HepG2 (cell line): ENCODE data around the gene CCT8. TPM values are rescaled to one million over a fixed set of nuclear protein-coding genes. Genes with fewer than 3 reads are reported as not detected.

Experiments
- CAMTA2 ChIP-seq: sonication (generic); formaldehyde crosslinking; IDR thresholded peaks from 2 replicates; pipeline ENCODE4 v1.4.0; 2020; ENCODE audit warnings: mild to moderate bottlenecking, missing genetic modification reagents, borderline replicate concordance
- HOXA3 ChIP-seq: sonication (generic); formaldehyde crosslinking; IDR thresholded peaks from 2 replicates; pipeline ENCODE4 v1.5.0; 2020; ENCODE audit warnings: missing genetic modification reagents
- JUND ChIP-seq: sonication (generic); formaldehyde crosslinking; IDR thresholded peaks from 2 replicates; pipeline ENCODE4 v1.8.0; 2022; ENCODE audit warnings: mild to moderate bottlenecking, missing genetic modification reagents
- KLF11 ChIP-seq: IDR thresholded peaks from 2 replicates; pipeline ENCODE4 v1.6.1; 2016; ENCODE audit warnings: missing compliant biosample characterization
- MXD1 ChIP-seq: sonication (generic); formaldehyde crosslinking; IDR thresholded peaks from 2 replicates; pipeline ENCODE4 v1.4.0; 2020; ENCODE audit warnings: mild to moderate bottlenecking, missing genetic modification reagents
- NFE2 ChIP-seq: sonication (generic); formaldehyde crosslinking; IDR thresholded peaks from 2 replicates; pipeline ENCODE4 v1.4.0; 2020; ENCODE audit warnings: missing genetic modification reagents
- SALL1 ChIP-seq: sonication (generic); formaldehyde crosslinking; IDR thresholded peaks from 2 replicates; pipeline ENCODE4 v1.8.0; 2022; ENCODE audit warnings: mild to moderate bottlenecking, missing genetic modification reagents
- SETDB1 ChIP-seq: sonication (generic); formaldehyde crosslinking; IDR thresholded peaks from 2 replicates; pipeline ENCODE4 v1.5.1; 2020; ENCODE audit warnings: missing genetic modification reagents, mild to moderate bottlenecking, borderline replicate concordance
- SP1 ChIP-seq, 2 experiments: fragments of 450-650 bp in 1 of 2; sonication (generic) in 1 of 2; formaldehyde crosslinking in 1 of 2; IDR thresholded peaks; 2 replicates each; pipeline versions ENCODE4 v1.4.0 to v1.6.1; 2016 to 2020; ENCODE audit warnings: missing genetic modification reagents in 1 of 2
- TMF1 ChIP-seq: sonication (generic); formaldehyde crosslinking; IDR thresholded peaks from 2 replicates; pipeline ENCODE4 v1.8.1; 2022; ENCODE audit warnings: low read depth, missing genetic modification reagents
- ZBTB25 ChIP-seq: IDR thresholded peaks from 2 replicates; pipeline ENCODE4 v1.6.1; 2018; ENCODE audit warnings: missing genetic modification reagents
- ZBTB38 ChIP-seq: sonication (generic); formaldehyde crosslinking; IDR thresholded peaks from 2 replicates; pipeline ENCODE4 v1.5.1; 2020; ENCODE audit warnings: mild to moderate bottlenecking, missing genetic modification reagents
- ZFP90 ChIP-seq: sonication (generic); formaldehyde crosslinking; IDR thresholded peaks from 2 replicates; pipeline ENCODE4 v1.8.0; 2022; ENCODE audit warnings: missing genetic modification reagents, mild to moderate bottlenecking, inconsistent platforms, borderline replicate concordance
- ZNF234 ChIP-seq: sonication (generic); formaldehyde crosslinking; conservative IDR thresholded peaks from 2 replicates; pipeline ENCODE4 v1.5.1; 2020; ENCODE audit warnings: mild to moderate bottlenecking, missing genetic modification reagents
- ZNF33A ChIP-seq: sonication (generic); formaldehyde crosslinking; IDR thresholded peaks from 2 replicates; pipeline ENCODE4 v1.5.1; 2020; ENCODE audit warnings: missing genetic modification reagents, mild to moderate bottlenecking, moderate library complexity, borderline replicate concordance
- ZNF34 ChIP-seq: sonication (generic); formaldehyde crosslinking; IDR thresholded peaks from 2 replicates; pipeline ENCODE4 v1.4.0; 2020; ENCODE audit warnings: mild to moderate bottlenecking, missing genetic modification reagents, borderline replicate concordance
- ZNF350 ChIP-seq: sonication (generic); formaldehyde crosslinking; IDR thresholded peaks from 2 replicates; pipeline ENCODE4 v1.4.0; 2020; ENCODE audit warnings: mild to moderate bottlenecking, low read depth, missing genetic modification reagents, borderline replicate concordance
- ZNF383 ChIP-seq: sonication (generic); formaldehyde crosslinking; IDR thresholded peaks from 2 replicates; pipeline ENCODE4 v1.4.0; 2020; ENCODE audit warnings: missing genetic modification reagents, mild to moderate bottlenecking, borderline replicate concordance
- ZNF800 ChIP-seq: sonication (generic); formaldehyde crosslinking; IDR thresholded peaks from 2 replicates; pipeline ENCODE4 v1.4.0; 2020; ENCODE audit warnings: missing genetic modification reagents
- ZNF839 ChIP-seq: sonication (generic); formaldehyde crosslinking; IDR thresholded peaks from 2 replicates; pipeline ENCODE4 v1.4.0; 2020; ENCODE audit warnings: missing genetic modification reagents, mild to moderate bottlenecking, borderline replicate concordance
- polyA plus RNA-seq, 8 experiments: library from polyadenylated mRNA; depleted of rRNA in 3 of 8; stranded (reverse) in 7 of 8; unstranded in 1 of 8; fragments of >200 nt; fragmentation: Illumina TruSeq in 4 of 8; extraction: Trizol in 4 of 8; gene quantifications; 2 replicates each; pipeline versions ENCODE4 v1.2.1 to v1.2.3, GENCODE V29; 2011 to 2016; ENCODE audit warnings: low read depth in 4 of 8, missing spikeins in 1 of 8, mixed read lengths in 1 of 8; ENCODE audit not compliant: insufficient read depth in 1 of 8
- total RNA-seq, 5 experiments: library from RNA; depleted of rRNA; stranded (reverse); fragments of >200 nt; fragmentation: Illumina TruSeq; extraction: Trizol; gene quantifications; 2 replicates each; pipeline ENCODE4 v1.2.3, GENCODE V29; 2016; ENCODE audit warnings: low read depth in 1 of 5
- TF ChIP-seq, protein P1 (sequence below): sonication (generic); formaldehyde crosslinking; IDR thresholded peaks from 2 replicates; pipeline ENCODE4 v1.8.1; 2023; ENCODE audit warnings: mild to moderate bottlenecking, missing genetic modification reagents
- TF ChIP-seq, protein P2 (sequence below): sonication (generic); formaldehyde crosslinking; IDR thresholded peaks from 2 replicates; pipeline ENCODE4 v1.4.0; 2020; ENCODE audit warnings: mild to moderate bottlenecking, missing genetic modification reagents
- TF ChIP-seq, protein P3 (sequence below): sonication (generic); formaldehyde crosslinking; IDR thresholded peaks from 2 replicates; pipeline ENCODE4 v1.4.0; 2020; ENCODE audit warnings: mild to moderate bottlenecking, low read depth, missing genetic modification reagents

Gene CCT8
- total and polyA plus RNA-seq, 2 of the 13 experiments (the other 11 are each of a cell fraction or from before 2014, with no cell fraction given) = 127 to 325 TPM

DNA sequence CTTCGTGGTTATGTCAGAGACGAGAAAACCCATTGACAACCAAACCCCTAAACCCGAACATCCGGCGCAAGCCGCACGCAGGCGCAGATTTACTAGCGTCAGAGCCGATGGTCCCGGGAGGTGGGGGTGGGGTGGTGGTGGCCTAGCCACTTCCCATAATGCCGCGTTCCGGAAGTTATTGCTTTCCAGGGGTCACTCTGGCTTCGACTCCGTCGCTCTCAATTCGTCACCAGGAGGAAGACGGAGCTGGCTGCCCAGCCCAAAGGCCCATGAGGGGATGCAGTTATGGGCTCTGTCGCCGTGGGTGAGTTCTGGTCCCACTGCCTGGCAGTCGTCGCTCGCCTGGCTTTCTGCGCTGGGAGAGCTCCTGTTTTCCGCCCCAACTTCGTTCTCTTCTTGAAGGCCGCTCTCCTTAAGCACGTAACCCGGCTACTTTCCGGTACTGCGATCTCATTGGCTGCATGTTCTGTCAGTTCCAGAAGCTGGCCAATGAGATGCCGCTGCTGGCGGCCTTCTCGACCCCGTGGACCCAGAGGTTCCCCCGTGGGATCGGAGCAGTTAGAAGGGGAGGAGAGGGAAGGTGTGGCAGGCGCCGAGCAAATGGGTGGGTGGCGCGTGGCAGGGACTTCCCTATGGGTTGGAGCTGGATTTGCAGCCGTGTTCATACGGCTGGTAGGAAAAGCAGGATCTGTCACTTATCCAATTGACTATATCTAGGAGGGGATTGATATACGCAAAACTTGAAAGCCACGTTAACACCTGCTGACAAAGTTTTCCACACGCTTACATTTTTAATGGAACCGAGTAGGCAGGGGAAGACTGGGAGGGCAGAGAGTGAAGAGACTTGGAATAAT lies 48.7 kb downstream of the CCT8 start, which contains the start of gene USP16 (continued):
- TF ChIP-seq, protein P1, sequence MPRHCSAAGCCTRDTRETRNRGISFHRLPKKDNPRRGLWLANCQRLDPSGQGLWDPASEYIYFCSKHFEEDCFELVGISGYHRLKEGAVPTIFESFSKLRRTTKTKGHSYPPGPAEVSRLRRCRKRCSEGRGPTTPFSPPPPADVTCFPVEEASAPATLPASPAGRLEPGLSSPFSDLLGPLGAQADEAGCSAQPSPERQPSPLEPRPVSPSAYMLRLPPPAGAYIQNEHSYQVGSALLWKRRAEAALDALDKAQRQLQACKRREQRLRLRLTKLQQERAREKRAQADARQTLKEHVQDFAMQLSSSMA (CRISPR knock-in tag) = 0 out of 2 replicates have a peak, but pooled peaks have one; percentile 33
- no peak; the same call in 1 of the 2 replicates for TF ChIP-seq MXD1 (CRISPR knock-in tag)
- peak; percentile 79 for TF ChIP-seq HOXA3 (CRISPR knock-in tag)
- no peak for TF ChIP-seq SP1 (IDR thresholded peaks at IDR 0.05)
- TF ChIP-seq SP1 (CRISPR knock-in tag; IDR thresholded peaks at IDR 0.05) = 0 out of 2 replicates have a peak, but pooled peaks have one; percentile 30
- no peak for TF ChIP-seq CAMTA2 (CRISPR knock-in tag)
- peak; percentile 55; the same call in 1 of the 2 replicates for TF ChIP-seq ZNF350
- TF ChIP-seq TMF1 (CRISPR knock-in tag) = peak; percentile 59; the same call in 1 of the 2 replicates
- no peak for TF ChIP-seq KLF11
- TF ChIP-seq ZFP90 = peak; percentile 79
- TF ChIP-seq ZNF383 (CRISPR knock-in tag) = no peak
- no peak for TF ChIP-seq ZNF839 (CRISPR knock-in tag)
- TF ChIP-seq, protein P2, sequence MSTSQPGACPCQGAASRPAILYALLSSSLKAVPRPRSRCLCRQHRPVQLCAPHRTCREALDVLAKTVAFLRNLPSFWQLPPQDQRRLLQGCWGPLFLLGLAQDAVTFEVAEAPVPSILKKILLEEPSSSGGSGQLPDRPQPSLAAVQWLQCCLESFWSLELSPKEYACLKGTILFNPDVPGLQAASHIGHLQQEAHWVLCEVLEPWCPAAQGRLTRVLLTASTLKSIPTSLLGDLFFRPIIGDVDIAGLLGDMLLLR (CRISPR knock-in tag) = no peak
- TF ChIP-seq ZNF33A (CRISPR knock-in tag) = no peak
- no peak for TF ChIP-seq ZNF234 (CRISPR knock-in tag)
- no peak; the same call in 1 of the 2 replicates for TF ChIP-seq ZNF800 (CRISPR knock-in tag)
- TF ChIP-seq, protein P3, sequence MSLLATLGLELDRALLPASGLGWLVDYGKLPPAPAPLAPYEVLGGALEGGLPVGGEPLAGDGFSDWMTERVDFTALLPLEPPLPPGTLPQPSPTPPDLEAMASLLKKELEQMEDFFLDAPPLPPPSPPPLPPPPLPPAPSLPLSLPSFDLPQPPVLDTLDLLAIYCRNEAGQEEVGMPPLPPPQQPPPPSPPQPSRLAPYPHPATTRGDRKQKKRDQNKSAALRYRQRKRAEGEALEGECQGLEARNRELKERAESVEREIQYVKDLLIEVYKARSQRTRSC = no peak
- TF ChIP-seq ZBTB25 = peak; percentile 30; the same call in 1 of the 2 replicates
- TF ChIP-seq ZNF34 = no peak
- TF ChIP-seq ZBTB38 (CRISPR knock-in tag) = peak; percentile 48; the same call in 1 of the 2 replicates
- no peak for TF ChIP-seq SETDB1 (CRISPR knock-in tag)
- TF ChIP-seq NFE2 (CRISPR knock-in tag) = no peak
- peak; percentile 69 for TF ChIP-seq SALL1 (CRISPR knock-in tag)
- no peak for TF ChIP-seq JUND
